H1 (cell line): Measurements from ENCODE around the gene APAF1. TPM values are rescaled to one million over a fixed set of nuclear protein-coding genes. Genes with fewer than 3 reads are reported as not detected.
A peak's percentile ranks its signal among the peaks of the same experiment; 100 is the strongest.

Source experiments
- CTCF ChIA-PET: fragments of 300-600 bp; sonication (Branson Sonifier 250); formaldehyde crosslinking; loops from one replicate; lab custom pipeline; 2021; ENCODE audit not compliant: partially characterized antibody; lab: Charles Lee
- POLR2A ChIA-PET: fragments of 300-600 bp; sonication (Branson Sonifier 250); formaldehyde crosslinking; loops from one replicate; lab custom pipeline; 2021; ENCODE audit warnings: inconsistent platforms; ENCODE audit not compliant: partially characterized antibody; lab: Charles Lee
- DNase-seq, 2 experiments: peaks; one replicate each; pipeline versions ENCODE4 v3.0.0 to v3.0.0-alpha.2; 2010 to 2022; ENCODE audit warnings: low spot score in 2 of 2, low read depth in 1 of 2, mixed read lengths in 1 of 2
- FAIRE-seq: peaks from 2 replicates; lab custom pipeline; 2011; peaks lifted over from hg19 to GRCh38; lab: Jason Lieb, UNC
- H2AFZ ChIP-seq: 2 replicates; pipeline ENCODE4 v1.8.1; 2012; ENCODE audit warnings: low read length, inconsistent platforms
- H2AK5ac ChIP-seq: 2 replicates; pipeline ENCODE4 v1.6.1; 2013; ENCODE audit warnings: low read depth, low read length
- H2BK120ac ChIP-seq: replicated peaks from 2 replicates; pipeline ENCODE3; 2013; ENCODE audit warnings: low read depth, low read length, inconsistent platforms
- H2BK12ac ChIP-seq: 2 replicates; pipeline ENCODE4 v1.6.1; 2013; ENCODE audit warnings: low read depth, low read length
- H2BK15ac ChIP-seq: 2 replicates; pipeline ENCODE4 v1.6.1; 2013; ENCODE audit warnings: low read length
- H2BK20ac ChIP-seq: 2 replicates; pipeline ENCODE4 v1.6.1; 2013; ENCODE audit warnings: low read length
- H2BK5ac ChIP-seq: 2 replicates; pipeline ENCODE4 v1.6.1; 2013; ENCODE audit warnings: low read depth, low read length
- H3K14ac ChIP-seq: 2 replicates; pipeline ENCODE4 v1.6.1; 2013; ENCODE audit warnings: inconsistent platforms; ENCODE audit not compliant: insufficient read length
- H3K18ac ChIP-seq: 2 replicates; pipeline ENCODE4 v1.6.1; 2013; ENCODE audit warnings: low read length; ENCODE audit errors: extremely low read depth
- H3K23ac ChIP-seq: 2 replicates; pipeline ENCODE4 v1.6.1; 2013; ENCODE audit warnings: inconsistent platforms; ENCODE audit not compliant: insufficient read length
- H3K23me2 ChIP-seq: 2 replicates; pipeline ENCODE4 v1.6.1; 2013; ENCODE audit warnings: low read depth, low read length
- H3K27ac ChIP-seq: 2 replicates; pipeline ENCODE4 v1.6.1; 2011; ENCODE audit warnings: low read depth, low read length, inconsistent platforms
- H3K27me3 ChIP-seq, 4 experiments: replicated peaks in 1 of 4; 1 replicate in 1 of 4; 2 replicates in 3 of 4; pipeline versions ENCODE4 v1.6.1 to v1.8.1; 2011 to 2013; ENCODE audit warnings: low read length in 3 of 4, mild to moderate bottlenecking in 3 of 4, inconsistent platforms in 2 of 4, mixed read lengths in 2 of 4, moderate library complexity in 1 of 4; ENCODE audit not compliant: control insufficient read depth in 3 of 4, insufficient read depth in 3 of 4; ENCODE audit errors: extremely low read depth in 1 of 4
- H3K36me3 ChIP-seq, 4 experiments: 2 replicates each; pipeline versions ENCODE4 v1.6.1 to v1.8.1; 2011 to 2013; ENCODE audit warnings: mild to moderate bottlenecking in 4 of 4, low read length in 3 of 4, moderate library complexity in 2 of 4, control low read depth in 1 of 4, inconsistent platforms in 1 of 4; ENCODE audit not compliant: insufficient read depth in 4 of 4, control insufficient read depth in 2 of 4
- H3K4ac ChIP-seq: replicated peaks from 2 replicates; pipeline ENCODE3; 2013; ENCODE audit warnings: low read length, low read depth, mixed read lengths, inconsistent platforms; ENCODE audit not compliant: insufficient read length
- H3K4me1 ChIP-seq, 4 experiments: replicated peaks in 1 of 4; 1 replicate in 1 of 4; 2 replicates in 3 of 4; pipeline versions ENCODE4 v1.6.1 to v1.8.1; 2011 to 2013; ENCODE audit warnings: low read length in 3 of 4, inconsistent platforms in 2 of 4, mixed read lengths in 1 of 4; ENCODE audit not compliant: insufficient read depth in 4 of 4, control insufficient read depth in 3 of 4
- H3K4me2 ChIP-seq, 2 experiments: 2 replicates each; pipeline versions ENCODE4 v1.6.1 to v1.8.1; 2011 to 2013; ENCODE audit warnings: low read depth in 2 of 2, low read length in 2 of 2, control low read depth in 1 of 2, inconsistent platforms in 1 of 2, mild to moderate bottlenecking in 1 of 2; ENCODE audit not compliant: insufficient read depth in 1 of 2
- H3K4me3 ChIP-seq, 4 experiments: fragments of 200-600, 300-600 bp in 1 of 4; sonication (generic), shearing (Covaris generic), sonication (Bioruptor Twin) in 1 of 4; 2 replicates each; pipeline versions ENCODE4 v1.5.1 to v1.8.1; 2011 to 2016; ENCODE audit warnings: low read length in 4 of 4, low read depth in 3 of 4, control low read depth in 2 of 4, inconsistent platforms in 2 of 4, mild to moderate bottlenecking in 2 of 4, mixed read lengths in 1 of 4, moderate library complexity in 1 of 4; ENCODE audit not compliant: insufficient read depth in 2 of 4; ENCODE audit errors: extremely low read depth in 1 of 4
- H3K56ac ChIP-seq: replicated peaks from 2 replicates; pipeline ENCODE3; 2013; ENCODE audit warnings: low read depth, mild to moderate bottlenecking, mixed read lengths, low read length, inconsistent platforms; ENCODE audit not compliant: insufficient read length
- H3K79me1 ChIP-seq: 2 replicates; pipeline ENCODE4 v1.6.1; 2013; ENCODE audit warnings: low read depth, low read length, control low read depth
- H3K79me2 ChIP-seq, 2 experiments: 2 replicates each; pipeline versions ENCODE4 v1.6.1 to v1.8.1; 2012 to 2013; ENCODE audit warnings: low read length in 2 of 2, mild to moderate bottlenecking in 2 of 2, inconsistent platforms in 1 of 2; ENCODE audit not compliant: insufficient read depth in 2 of 2, control insufficient read depth in 1 of 2
- H3K9ac ChIP-seq, 4 experiments: replicated peaks in 1 of 4; 1 replicate in 1 of 4; 2 replicates in 3 of 4; pipeline versions ENCODE4 v1.6.1 to v1.8.1; 2011 to 2013; ENCODE audit warnings: low read depth in 3 of 4, low read length in 3 of 4, control low read depth in 2 of 4, mild to moderate bottlenecking in 2 of 4, moderate library complexity in 2 of 4, inconsistent platforms in 1 of 4; ENCODE audit errors: extremely low read depth in 1 of 4
- H3K9me3 ChIP-seq, 2 experiments: 2 replicates each; pipeline versions ENCODE4 v1.6.1 to v1.8.1; 2012 to 2013; ENCODE audit warnings: mild to moderate bottlenecking in 2 of 2, moderate library complexity in 2 of 2, control low read depth in 1 of 2, inconsistent platforms in 1 of 2, low read depth in 1 of 2, low read length in 1 of 2, mixed read lengths in 1 of 2; ENCODE audit not compliant: insufficient read depth in 2 of 2
- H4K20me1 ChIP-seq, 2 experiments: replicated peaks in 1 of 2; 2 replicates each; pipeline versions ENCODE3 to v1.8.1; 2011 to 2013; ENCODE audit warnings: inconsistent platforms in 2 of 2, low read length in 2 of 2, mild to moderate bottlenecking in 1 of 2; ENCODE audit not compliant: insufficient read depth in 2 of 2, control insufficient read depth in 1 of 2
- H4K5ac ChIP-seq: 2 replicates; pipeline ENCODE4 v1.6.1; 2013; ENCODE audit warnings: low read length, low read depth, mixed read lengths, inconsistent platforms; ENCODE audit not compliant: insufficient read length
- H4K8ac ChIP-seq: 2 replicates; pipeline ENCODE4 v1.8.0; 2013; ENCODE audit warnings: mild to moderate bottlenecking, moderate library complexity, low read length, inconsistent platforms; ENCODE audit not compliant: insufficient read depth; ENCODE audit errors: extremely low read depth
- H4K91ac ChIP-seq: replicated peaks from 2 replicates; pipeline ENCODE3; 2013; ENCODE audit warnings: low read length, mixed read lengths, inconsistent platforms; ENCODE audit not compliant: insufficient read length
- E2F6 ChIP-seq: IDR thresholded peaks from 2 replicates; pipeline ENCODE4 v1.6.1; 2012; ENCODE audit warnings: inconsistent platforms
- RAD21 ChIP-seq, 2 experiments: IDR thresholded peaks in 1 of 2; conservative IDR thresholded peaks in 1 of 2; 2 replicates each; pipeline ENCODE4 v1.6.1; 2011; ENCODE audit warnings: low read depth in 2 of 2, low read length in 2 of 2, improper control_type of control experiment in 1 of 2, inconsistent platforms in 1 of 2, mild to moderate bottlenecking in 1 of 2, moderate library complexity in 1 of 2
- WGBS, 2 experiments: shearing (Covaris generic) in 1 of 2; methylation state at CpG; one replicate each; pipeline versions ENCODE4 v1.1.6 to v1.1.7; 2013 to 2015; ENCODE audit warnings: low lambda C conversion rate in 2 of 2, mixed read lengths in 2 of 2, inconsistent platforms in 1 of 2, low coverage in 1 of 2, missing lambda C conversion rate in 1 of 2; ENCODE audit not compliant: insufficient replicate concordance in 2 of 2, insufficient coverage in 1 of 2, insufficient read length in 1 of 2; ENCODE audit errors: extremely low coverage in 1 of 2, missing lambda C conversion rate in 1 of 2; 5-methylcytosine and 5-hydroxymethylcytosine counted together
- polyA plus RNA-seq, 7 experiments: library from polyadenylated mRNA; depleted of rRNA in 3 of 7; stranded (reverse) in 5 of 7; unstranded in 2 of 7; fragments of >200 nt in 5 of 7; fragments of 200-250 nt in 2 of 7; gene quantifications; 1 replicate in 5 of 7; 2 replicates in 1 of 7; 4 replicates in 1 of 7; pipeline versions ENCODE4 v1.2.1 to v1.2.3, GENCODE V29; 2011 to 2013; ENCODE audit warnings: missing spikeins in 2 of 7, mixed read lengths in 2 of 7
- total RNA-seq: library from RNA; stranded (reverse); fragmentation: NEBNext Ultra II Directional; extraction: Animal tissue kit (Norgen Biotek cat#: 25700); gene quantifications from 2 replicates; pipeline ENCODE4 v1.2.1, GENCODE V29; 2021

The APAF1 gene
- total and polyA plus RNA-seq, 2 of the 8 experiments (the other 6 are each of a cell fraction or from before 2014, with no cell fraction given): 4.7 to 22.6 TPM

GRCh38 chr12:98653866-98654493 is 8.9 kb downstream of the APAF1 start:
- no peak overlapping the region for H2BK15ac ChIP-seq
- no peak overlapping the region for H4K8ac ChIP-seq
- no peaks in the 10 kb centered on the region for H3K79me2 ChIP-seq
- H3K14ac ChIP-seq: no peak overlapping the region
- ChIA-PET CTCF (interaction anchor here (0.7 to 2.0 kb wide), 18 partner anchors 10 to 232 kb away, joined by 3 to 7 read pairs (median 4); partner anchors contain the start of gene IKBIP), POLR2A (interaction anchor here (0.6 to 1.4 kb wide), 5 partner anchors 10 to 121 kb away, joined by 3 read pairs; partner anchors contain the start of gene IKBIP)
- no peak overlapping the region for H4K5ac ChIP-seq
- H2BK5ac ChIP-seq: no peak overlapping the region
- no peak overlapping the region for H4K91ac ChIP-seq
- H2BK12ac ChIP-seq: no peak overlapping the region
- no peak overlapping the region for H2AK5ac ChIP-seq
- H3K36me3 ChIP-seq: peaks cover 4 to 29% (median 10%) of the 10 kb centered on the region in 4 experiments; a peak in 7 of 8 replicates
- no peak overlapping the region for H2AFZ ChIP-seq
- no peaks in the 10 kb centered on the region for H3K23me2 ChIP-seq
- no peak overlapping the region for H2BK120ac ChIP-seq
- no peak overlapping the region for H3K27ac ChIP-seq
- H3K4me3 ChIP-seq: no peak overlapping the region
- WGBS, 2 experiments: 96% methylated on average over 1 of the region's 1 CpG; no CpG with 5 or more reads in 1 of the 2 experiments
- H3K27me3 ChIP-seq: no peaks in the 10 kb centered on the region
- H3K18ac ChIP-seq: no peak overlapping the region
- FAIRE-seq (peak; percentile 13), DNase-seq (no peak)
- no peaks in the 10 kb centered on the region for H3K4me1 ChIP-seq
- H4K20me1 ChIP-seq: no peaks in the 10 kb centered on the region
- H3K4me2 ChIP-seq: no peak overlapping the region
- H3K56ac ChIP-seq: no peak overlapping the region
- H3K4ac ChIP-seq: no peak overlapping the region
- no peak overlapping the region for H2BK20ac ChIP-seq
- no peaks in the 10 kb centered on the region for H3K79me1 ChIP-seq
- no peak overlapping the region for H3K9ac ChIP-seq
- H3K23ac ChIP-seq: no peak overlapping the region
- no peaks in the 10 kb centered on the region for H3K9me3 ChIP-seq
- TF ChIP-seq E2F6: no peak
- TF ChIP-seq RAD21 (IDR thresholded peaks at IDR 0.05 in 1 of 2, conservative IDR thresholded peaks at IDR 0.05 in 1 of 2; ENCODE audit: low read depth in 2 of 2, low read length in 2 of 2): peak; percentile 83 to 85
